ENCODE data around the gene MRAS.

MRAS gene

GRCh38 chr3:138347960-138348753, at the start of gene MRAS:
MRAS (plus strand) TSS chr3:138348579; CDS start chr3:138372884, 24,305 bp downstream.
- DNase-seq (ENCODE audit: low read depth in 2 of 2), result peak in 1 of 2 donors; percentile 4

DNA sequence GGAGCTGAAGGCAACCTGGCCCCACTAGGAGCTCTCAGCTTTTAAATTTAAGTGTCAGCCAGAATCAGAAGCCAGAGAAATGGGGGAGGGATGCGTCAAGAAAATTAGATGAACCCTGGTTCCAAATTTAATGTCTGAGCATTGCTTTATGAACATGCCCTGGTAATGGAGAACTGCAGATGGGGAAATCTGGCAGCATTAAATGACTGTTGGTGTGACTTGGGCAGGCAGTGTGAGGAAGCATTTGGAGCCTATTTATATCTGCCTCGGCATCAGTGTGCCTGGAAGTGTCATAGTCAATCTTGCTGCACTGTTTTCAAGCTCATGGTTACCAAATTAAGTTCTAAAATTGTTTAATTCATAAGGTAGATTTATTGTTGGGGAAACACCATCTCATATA, 47.7 kb upstream of the MRAS start:
- DNase-seq (ENCODE audit: low read depth in 2 of 2), result no peak

DNA sequence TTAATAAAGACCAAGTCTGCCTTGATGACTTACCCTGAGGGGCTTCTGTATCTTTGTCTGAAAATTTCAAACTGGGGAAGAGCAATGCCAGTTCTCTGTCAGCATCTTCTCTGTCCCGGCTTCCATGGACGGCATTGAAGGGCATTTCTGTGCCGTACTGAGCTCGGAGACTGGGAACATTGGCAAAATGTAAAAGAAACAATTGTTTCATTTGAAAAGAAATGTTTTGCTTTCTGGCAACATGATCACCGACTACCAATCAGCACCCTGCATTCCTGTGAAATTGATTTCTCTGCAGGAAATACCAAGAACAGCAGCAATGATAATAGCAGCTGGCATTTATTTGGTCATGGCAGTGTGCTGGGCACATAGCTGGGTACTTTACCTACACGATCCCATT, 44.9 kb upstream of the MRAS start:
- no peak for DNase-seq (ENCODE audit: low read depth in 2 of 2)

- no peak for DNase-seq (ENCODE audit: low read depth in 2 of 2)
Measured at GRCh38 chr3:138307899-138308298, 40.5 kb upstream of the MRAS start.

DNA sequence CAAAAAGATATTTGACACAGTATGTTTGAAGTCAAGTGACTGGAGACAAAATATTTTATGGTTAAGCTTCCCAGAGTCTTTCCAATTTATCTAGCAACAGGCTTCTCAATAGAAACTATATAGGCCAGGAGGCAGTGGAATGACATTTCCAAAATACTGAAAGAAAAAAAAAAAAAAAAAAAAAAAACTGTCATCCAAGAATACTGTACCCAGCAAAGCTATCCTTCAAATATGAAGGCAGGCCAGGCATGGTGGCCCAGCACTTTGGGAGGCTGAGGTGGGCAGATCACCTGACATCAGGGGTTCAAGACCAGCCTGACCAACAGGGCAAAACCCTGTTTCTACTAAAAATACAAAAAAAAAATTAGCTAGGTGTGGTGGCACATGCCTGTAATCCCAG, 39.6 kb upstream of the MRAS start:
- no peak for DNase-seq (ENCODE audit: low read depth in 2 of 2)

DNA sequence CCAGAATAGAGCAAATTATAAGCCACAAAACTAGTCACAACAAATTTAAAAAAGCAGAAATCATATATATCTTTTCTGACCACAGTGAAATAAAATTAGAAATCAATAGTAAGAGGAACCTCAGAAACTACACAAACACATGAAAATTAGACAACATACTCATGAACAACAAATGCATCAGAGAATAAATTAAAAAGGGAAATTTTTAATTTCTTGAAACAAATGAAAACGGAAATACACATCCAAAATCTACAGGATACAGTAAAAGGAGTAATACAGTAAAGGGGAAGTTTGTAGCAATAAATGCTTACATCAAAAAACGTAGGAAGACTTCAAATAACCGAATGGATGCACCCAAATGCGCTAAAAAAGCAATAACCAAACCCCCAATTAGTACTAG, 37.9 kb upstream of the MRAS start:
- no peak for DNase-seq (ENCODE audit: low read depth in 2 of 2)

GRCh38 chr3:138314751-138315150, 33.6 kb upstream of the MRAS start:
- DNase-seq (ENCODE audit: low read depth in 2 of 2), result no peak

- no peak for DNase-seq (ENCODE audit: low read depth in 2 of 2)
Measured at GRCh38 chr3:138317687-138318086, 30.7 kb upstream of the MRAS start.

DNA sequence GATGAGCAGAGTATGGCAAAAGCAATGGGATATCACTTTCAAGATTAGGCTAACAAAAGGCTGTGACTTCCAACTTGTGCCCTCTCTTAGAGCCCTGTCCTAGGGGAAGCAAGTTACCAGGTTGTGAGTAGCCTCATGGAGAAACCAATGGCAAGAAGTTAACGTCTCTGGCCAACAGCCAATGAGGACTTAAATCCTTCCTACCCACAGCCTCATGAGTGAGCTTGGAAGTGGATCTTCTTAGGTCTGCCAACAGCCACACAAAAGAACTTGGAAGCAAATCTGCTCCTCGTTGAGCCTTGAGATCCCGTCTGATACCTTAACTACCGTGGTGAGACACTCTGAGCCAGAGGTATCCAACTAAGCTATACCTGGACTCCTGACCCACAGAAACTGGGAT, 24.4 kb upstream of the MRAS start:
- no peak for DNase-seq (ENCODE audit: low read depth in 2 of 2)

- no peak for DNase-seq (ENCODE audit: low read depth in 2 of 2)
Measured at GRCh38 chr3:138325990-138326389, 22.4 kb upstream of the MRAS start.

- DNase-seq (ENCODE audit: low read depth in 2 of 2), result no peak
Measured at GRCh38 chr3:138326866-138327595, 21.3 kb upstream of the MRAS start.

DNA sequence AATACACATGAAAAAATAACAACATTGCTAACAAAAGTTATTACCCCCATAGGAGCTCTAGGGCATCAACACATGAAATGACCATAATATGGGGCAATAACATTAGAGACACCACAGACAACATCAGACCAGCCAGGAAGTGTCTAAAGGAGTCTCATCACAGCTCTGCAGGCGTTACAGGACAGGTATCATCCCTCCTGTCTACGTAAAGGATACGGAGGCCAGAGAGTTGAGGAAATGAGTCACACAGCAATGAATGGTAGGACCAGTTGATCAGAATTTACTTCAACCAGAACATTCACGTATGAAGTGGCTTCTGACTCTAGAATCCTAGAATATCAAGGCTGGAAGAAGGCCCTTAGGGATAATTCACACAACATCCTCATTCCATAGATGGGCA, 20.5 kb upstream of the MRAS start:
- DNase-seq (ENCODE audit: low read depth in 2 of 2), result no peak

DNA sequence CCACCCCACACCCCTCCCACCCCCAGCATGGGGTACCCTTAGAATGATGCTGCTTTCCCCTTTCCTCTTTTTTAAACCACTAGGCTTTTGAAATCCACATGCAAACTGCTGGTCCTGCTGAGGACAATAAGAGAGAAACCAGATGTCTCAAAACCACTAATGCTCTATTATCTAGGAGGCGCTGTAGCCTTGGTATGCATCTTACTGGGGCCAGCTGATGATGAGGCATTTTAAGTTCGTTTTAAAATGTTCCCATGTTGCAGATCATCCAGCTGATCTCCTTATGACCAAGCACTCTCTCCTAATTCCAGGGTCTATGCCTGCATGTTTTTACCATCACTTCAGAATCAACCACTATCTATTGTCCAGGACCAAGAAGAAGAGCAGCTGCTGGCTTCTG, 20.0 kb upstream of the MRAS start:
- no peak for DNase-seq (ENCODE audit: low read depth in 2 of 2)

- peak; percentile 75 to 85 for DNase-seq (ENCODE audit: low read depth in 2 of 2)
Measured at GRCh38 chr3:138329127-138329983, 19.0 kb upstream of the MRAS start, which contains the start of gene NME9. NME9 (minus strand) TSS chr3:138329851; CDS start chr3:138329335, 516 bp downstream.

DNA sequence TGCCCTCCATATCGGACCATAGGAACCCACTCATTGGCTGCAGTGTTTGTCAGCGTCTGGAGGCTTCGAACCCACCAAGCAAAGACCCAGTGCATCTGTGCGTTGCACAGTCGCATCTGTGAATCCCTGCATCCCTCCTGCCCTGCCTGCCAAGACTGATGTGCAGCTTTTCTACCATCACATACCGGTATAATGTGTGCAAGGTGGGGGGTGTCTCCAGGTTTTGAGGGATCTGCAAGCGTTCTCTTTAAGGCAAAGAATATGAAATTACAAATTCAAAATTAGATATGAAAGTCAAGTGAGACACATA, 18.4 kb upstream of the MRAS start:
- no peak for DNase-seq (ENCODE audit: low read depth in 2 of 2)

DNA sequence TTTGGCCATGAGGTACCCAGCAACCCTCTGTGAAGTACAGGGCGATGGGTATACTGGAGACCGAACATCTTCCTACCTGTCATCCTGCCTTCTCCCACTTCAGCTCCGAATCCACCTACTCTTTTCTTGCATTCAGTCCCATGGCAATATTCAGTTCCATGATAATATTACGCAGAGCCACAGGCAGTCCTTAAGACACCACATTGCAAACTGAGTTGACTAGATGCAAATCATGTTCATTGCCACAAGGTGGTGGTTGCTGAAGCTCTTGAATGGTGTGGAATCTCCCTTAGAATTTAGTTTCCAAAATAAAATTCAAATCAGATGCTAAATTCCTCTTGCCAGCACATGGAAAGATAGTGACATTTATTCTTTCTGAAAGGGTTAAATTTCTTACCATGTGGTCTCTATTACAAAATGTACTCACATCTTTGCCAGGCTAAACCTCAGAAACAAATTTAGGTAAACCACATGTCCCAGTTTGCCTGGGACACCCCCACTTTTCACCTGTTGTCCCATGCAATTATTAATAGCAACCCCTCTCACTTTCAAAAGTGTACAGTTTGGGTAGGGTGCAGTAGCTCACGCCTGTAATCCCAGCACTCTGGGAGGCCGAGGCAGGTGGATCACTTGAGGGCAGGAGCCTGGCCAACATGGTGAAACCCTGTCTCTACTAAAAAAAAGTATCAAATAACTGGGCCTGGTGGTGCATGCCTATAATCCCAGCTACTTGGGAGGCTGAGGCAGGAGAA, 17.1 kb upstream of the MRAS start:
- no peak for DNase-seq (ENCODE audit: low read depth in 2 of 2)

DNA sequence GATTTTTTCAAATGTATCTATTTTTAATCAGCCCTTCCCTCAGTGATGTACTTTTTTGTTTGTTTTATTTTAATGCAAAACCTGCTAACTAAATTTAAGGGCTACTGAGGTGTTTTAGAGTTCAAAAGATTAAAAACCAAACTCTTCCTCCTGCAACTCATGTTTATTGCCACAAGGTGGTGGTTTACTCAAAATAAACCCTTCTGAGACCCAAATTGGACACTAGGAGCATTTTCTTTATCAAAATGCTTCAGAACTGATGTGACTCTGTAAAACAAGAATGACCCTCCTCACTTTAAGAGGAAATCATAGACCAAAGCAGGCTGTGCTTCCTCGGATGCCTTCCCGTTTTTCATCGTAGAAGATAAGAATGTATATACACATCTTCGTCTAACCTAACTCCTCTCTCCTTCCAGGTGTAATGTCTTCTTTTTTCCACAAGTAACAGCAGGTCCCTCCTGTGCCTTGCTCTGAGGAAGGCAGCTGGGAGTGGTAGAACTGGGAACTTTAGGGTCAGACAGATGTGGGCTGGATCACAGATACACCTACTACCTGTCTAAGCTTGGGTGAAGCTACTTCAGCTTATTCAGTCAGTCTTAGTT, 15.8 kb upstream of the MRAS start:
- no peak for DNase-seq (ENCODE audit: low read depth in 2 of 2)

DNA sequence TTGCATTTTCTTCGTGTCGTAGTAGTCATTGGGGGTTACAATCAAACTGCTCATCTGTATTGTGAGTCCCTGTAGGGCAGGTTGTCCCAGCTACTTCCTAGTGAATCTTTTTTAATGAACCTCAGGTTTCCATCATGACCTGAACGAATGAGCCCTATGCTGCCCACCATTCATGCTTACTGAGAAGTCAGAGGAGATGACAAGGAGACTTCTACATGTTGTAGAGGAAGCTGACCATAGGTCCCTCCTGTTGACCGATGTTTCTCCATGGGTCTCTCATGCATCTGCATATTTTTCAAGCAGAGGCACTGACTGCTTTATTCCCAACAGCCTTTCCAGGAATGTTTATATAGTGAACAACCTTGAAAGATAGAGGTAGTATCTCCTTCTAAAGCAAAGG, 13.8 kb upstream of the MRAS start:
- DNase-seq (ENCODE audit: low read depth in 2 of 2), result no peak

DNA sequence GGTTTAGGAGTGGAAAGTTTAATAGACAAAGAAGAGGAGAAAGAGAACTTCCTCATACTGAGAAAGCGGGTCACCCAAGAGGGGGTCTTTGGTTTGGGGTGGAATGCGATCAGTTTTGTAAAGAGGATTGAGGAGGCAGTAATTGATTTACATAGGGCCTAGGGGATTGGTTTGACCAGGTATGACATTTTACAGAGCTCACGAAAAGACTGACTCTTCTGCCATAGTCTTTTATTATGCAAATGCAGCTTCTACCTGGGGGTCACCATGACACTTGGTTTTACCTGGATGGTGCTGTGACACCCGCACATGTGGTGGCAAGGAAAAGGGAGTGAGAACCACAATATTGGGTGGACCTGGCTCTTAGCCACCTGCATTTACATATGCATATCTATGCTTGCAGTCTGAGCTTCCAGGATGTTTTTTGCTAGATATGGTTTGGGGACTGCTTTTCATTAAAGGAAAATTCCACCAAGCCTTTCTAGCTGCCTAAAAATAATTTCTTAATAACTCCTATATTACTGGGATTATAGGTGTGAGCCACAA, 11.9 kb upstream of the MRAS start:
- no peak for DNase-seq (ENCODE audit: low read depth in 2 of 2)

DNA sequence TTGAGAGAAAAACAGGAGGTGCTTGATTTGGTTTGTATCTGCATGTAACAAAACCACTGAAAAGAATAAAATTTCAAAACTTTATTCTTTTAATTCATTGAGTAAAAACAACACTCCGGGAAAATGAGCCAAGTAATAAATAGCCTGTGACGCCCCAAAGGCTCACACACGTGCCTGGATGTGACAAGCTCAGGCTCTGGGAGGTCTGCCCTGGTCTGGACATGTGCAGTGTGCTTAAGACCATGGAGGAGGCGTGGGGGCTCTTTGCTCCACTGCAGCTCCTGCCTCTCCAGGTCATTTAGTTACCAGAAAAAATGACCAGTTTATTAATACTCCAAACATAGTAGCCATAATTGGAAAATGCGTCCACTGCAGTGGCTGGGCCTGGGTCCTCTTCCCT, 10.1 kb upstream of the MRAS start:
- no peak for DNase-seq (ENCODE audit: low read depth in 2 of 2)

- no peak for DNase-seq (ENCODE audit: low read depth in 2 of 2)
Measured at GRCh38 chr3:138338811-138339210, 9.6 kb upstream of the MRAS start.

All from stimulated activated CD4-positive, alpha-beta T cell treated with anti-CD3 and anti-CD28 coated beads, Interleukin-4, amount 100 ng/mL, for 48 hours (primary cell).